ENCODE data around the gene AP2A1.
A peak's percentile ranks its signal among the peaks of the same experiment; 100 is the strongest.

Gene AP2A1

GRCh38 chr19:49840736-49841249 lies 74.0 kb downstream of the AP2A1 start:
- no peak for TF ChIP-seq CTCF (IDR thresholded peaks at IDR 0.05; ENCODE audit: low read length, missing control alignments)
- no peak overlapping the region for H3K4me3 ChIP-seq (replicated peaks; ENCODE audit: low read depth, low read length)
- DNase-seq (ENCODE audit: low read depth), result no peak

GRCh38 chr19:49843265-49843664 lies 76.5 kb downstream of the AP2A1 start:
- no peak for DNase-seq (ENCODE audit: low read depth)
- H3K4me3 ChIP-seq (replicated peaks; ENCODE audit: low read depth, low read length), result no peak overlapping the region
- no peak for TF ChIP-seq CTCF (IDR thresholded peaks at IDR 0.05; ENCODE audit: low read length, missing control alignments)

- H3K4me3 ChIP-seq (replicated peaks; ENCODE audit: low read depth, low read length), result no peak overlapping the region
- TF ChIP-seq CTCF (IDR thresholded peaks at IDR 0.05; ENCODE audit: low read length, missing control alignments), result no peak
- DNase-seq (ENCODE audit: low read depth), result no peak
Measured at GRCh38 chr19:49844138-49845095, 77.6 kb downstream of the AP2A1 start.

- no peak for TF ChIP-seq CTCF (IDR thresholded peaks at IDR 0.05; ENCODE audit: low read length, missing control alignments)
- DNase-seq (ENCODE audit: low read depth), result no peak
- no peak overlapping the region for H3K4me3 ChIP-seq (replicated peaks; ENCODE audit: low read depth, low read length)
Measured at GRCh38 chr19:49845414-49845813, 78.6 kb downstream of the AP2A1 start.

- TF ChIP-seq CTCF (IDR thresholded peaks at IDR 0.05; ENCODE audit: low read length, missing control alignments), result no peak
- no peak overlapping the region for H3K4me3 ChIP-seq (replicated peaks; ENCODE audit: low read depth, low read length)
- DNase-seq (ENCODE audit: low read depth), result no peak
Measured at GRCh38 chr19:49846408-49846807, 79.6 kb downstream of the AP2A1 start.

GRCh38 chr19:49847731-49848696 lies 81.2 kb downstream of the AP2A1 start:
- no peak overlapping the region for H3K4me3 ChIP-seq (replicated peaks; ENCODE audit: low read depth, low read length)
- TF ChIP-seq CTCF (IDR thresholded peaks at IDR 0.05; ENCODE audit: low read length, missing control alignments), result no peak
- peak; percentile 85 for DNase-seq (ENCODE audit: low read depth)

Data from fibroblast of pulmonary artery (primary cell).